ENCODE results near the gene TPD52L1. TPM values are rescaled to one million over a fixed set of nuclear protein-coding genes. Genes with fewer than 3 reads are reported as not detected.
"Not testable (repeated sequence)": the region's sequence is repeated elsewhere in the genome, so short reads cannot be mapped to it uniquely, and the experiment has no call there.

Gene TPD52L1, protein sequence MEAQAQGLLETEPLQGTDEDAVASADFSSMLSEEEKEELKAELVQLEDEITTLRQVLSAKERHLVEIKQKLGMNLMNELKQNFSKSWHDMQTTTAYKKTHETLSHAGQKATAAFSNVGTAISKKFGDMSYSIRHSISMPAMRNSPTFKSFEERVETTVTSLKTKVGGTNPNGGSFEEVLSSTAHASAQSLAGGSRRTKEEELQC
- 13.6 and 18.1 TPM in 2 replicates for total RNA-seq (2014; rRNA removed; shearing (Covaris generic))
- polyA plus RNA-seq (2015; cell fraction: cytosol; rRNA removed) = 19.1 and 19.6 TPM in 2 replicates
- polyA plus RNA-seq (2015; cell fraction: nucleus; rRNA removed) = 5.7 and 7.8 TPM in 2 replicates

DNA sequence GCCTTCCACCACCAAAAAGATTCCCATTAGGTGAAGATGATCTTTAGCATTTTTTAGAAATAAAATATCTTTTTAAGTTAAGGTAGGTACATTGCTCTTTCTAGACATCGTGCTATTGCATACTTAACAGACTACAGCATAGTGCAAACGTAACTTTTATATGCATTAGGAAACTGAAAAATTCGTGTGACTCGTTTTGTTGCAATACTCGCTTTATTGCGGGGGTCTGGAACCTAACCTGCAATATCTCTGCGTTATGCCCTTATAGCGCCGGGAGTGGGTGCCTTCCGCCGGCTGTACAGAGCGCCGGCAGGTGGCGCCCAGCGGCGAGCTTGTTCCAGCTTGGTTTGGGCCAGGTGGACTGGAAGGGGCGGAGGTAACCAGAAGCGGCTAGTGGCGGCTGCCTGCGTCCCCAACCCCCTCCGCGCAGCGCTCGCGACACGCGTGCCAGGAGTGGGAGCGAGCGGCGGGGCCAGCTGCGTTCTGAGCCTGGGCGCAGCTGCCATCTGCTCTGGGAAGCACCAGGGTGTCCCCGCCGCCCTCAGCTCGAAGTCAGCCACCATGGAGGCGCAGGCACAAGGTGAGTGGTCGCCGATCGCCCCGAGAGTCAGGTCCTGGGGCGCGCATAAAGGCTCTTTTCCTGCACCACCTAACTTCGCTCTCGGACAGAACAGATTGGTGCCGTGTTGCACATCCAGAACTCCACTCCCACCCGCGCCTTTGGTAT lies at the start of gene TPD52L1:
TSS of gene TPD52L1 (plus strand) at position 383 of the 727 bp plus-strand sequence. CDS start at position 562, 179 bp downstream.
- DNase-seq (ENCODE audit: low read depth) = peak; percentile 78

DNA sequence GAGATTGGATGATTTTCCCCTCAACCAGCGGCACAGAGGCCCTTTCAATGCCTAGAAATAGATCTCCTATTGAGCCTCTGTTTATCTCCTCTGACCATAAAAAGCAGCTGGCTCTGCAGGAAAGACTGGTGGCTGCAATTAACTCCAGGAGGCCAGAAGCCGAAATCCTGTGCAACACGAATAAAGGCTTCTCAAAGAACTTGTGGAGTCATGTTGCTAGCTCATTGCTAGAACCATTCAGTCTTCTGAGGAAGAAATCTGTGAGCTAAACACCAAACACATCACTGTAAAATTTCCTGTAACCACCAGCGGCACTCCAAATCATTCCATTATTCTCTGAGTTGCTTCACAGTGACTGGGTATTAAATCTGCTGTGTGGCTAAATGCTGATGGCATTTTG lies 49.1 kb upstream of the TPD52L1 start:
- peak; percentile 34 for DNase-seq (ENCODE audit: low read depth)

DNA sequence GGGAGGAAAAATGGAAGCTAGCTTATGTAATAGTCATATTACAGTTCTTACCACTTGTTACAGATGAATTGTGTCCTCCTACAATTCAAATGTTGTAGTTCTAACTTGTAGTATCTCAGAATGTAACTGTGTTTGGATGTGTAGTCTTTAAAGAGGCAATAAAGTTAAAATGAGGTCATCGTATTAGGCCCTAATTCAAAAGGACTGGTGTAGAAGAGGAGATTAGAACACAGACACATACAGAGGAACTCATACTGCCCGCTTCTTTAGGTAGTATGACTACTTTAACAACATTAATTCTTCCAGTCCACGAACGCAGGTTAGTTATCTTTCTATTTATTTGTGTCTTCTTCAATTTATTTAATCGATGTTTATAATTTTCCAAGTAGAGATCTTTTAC lies 46.5 kb upstream of the TPD52L1 start:
- DNase-seq (ENCODE audit: low read depth) = no peak

DNA sequence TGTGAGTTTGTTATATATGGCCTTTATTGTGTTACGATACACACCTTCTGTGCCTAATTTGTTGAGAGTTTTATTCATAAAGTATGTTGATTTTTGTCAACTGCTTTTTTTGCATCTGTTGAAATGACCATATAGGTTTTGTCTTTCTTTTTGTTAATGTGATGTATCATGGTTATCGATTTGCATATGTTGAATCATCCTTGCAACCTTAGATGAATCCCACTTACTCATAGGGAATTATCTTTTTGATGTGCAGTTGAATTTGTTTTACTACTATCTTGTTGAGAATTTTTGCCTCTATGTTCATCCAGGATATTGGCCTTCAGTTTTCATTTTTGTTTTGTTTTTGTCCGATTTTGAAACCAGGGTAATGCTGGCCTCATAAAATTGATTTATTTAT lies 45.7 kb upstream of the TPD52L1 start:
- no peak for DNase-seq (ENCODE audit: low read depth)

DNA sequence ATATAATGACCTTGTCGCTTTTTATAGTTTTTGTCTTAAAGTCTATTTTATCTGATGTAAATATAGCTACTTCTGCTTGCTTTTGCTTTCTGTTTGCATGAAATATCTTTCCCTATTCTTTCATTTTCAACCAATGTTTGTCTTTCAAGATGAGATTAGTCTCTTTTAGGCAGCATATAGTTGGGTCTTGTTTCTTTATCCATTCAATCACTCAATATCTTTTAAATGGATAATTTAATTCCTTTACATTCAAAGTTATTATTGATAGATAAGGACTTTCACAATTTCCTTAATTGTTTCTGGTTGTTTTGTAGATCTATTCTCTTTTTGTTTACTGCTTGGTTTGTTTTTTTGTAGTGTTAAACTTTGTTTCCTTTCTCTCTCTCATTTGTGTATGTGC lies 43.5 kb upstream of the TPD52L1 start:
- DNase-seq (ENCODE audit: low read depth) = no peak

DNA sequence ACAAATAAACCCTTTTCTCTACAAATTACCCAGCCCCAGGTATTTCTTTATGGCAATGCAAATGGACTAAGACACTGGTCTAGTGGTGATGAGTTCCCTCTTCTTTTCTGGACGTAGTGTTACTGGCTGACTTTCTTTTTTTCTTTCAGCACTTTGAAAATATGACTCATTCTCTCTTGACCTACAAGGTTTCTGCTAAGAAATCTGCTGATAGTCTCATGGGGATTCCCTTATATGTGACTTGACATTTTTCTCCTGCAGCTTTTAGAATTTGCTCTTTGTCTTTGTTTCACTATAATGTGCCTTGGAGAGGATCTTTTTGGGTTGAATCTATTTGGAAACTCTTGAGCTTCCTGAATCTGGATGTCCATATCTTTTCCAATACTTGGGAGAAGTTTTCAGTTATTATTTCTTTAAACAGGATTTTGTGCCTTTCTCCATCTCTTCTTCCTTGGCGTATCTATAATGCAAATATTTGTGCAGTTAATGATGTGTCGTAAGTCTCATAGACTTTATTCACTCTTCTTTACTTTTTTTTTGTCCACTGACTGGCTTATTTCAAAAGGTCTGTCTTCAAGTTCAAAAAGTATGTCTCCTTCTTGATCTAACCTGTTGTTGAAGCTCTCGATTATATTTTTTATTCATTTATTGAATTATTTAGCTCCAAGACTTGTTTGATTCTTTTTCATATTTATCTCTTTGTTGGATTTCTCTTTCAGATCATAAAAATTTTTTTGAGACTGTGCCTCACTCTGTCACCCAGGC lies 42.2 kb upstream of the TPD52L1 start:
- no peak for DNase-seq (ENCODE audit: low read depth)

DNA sequence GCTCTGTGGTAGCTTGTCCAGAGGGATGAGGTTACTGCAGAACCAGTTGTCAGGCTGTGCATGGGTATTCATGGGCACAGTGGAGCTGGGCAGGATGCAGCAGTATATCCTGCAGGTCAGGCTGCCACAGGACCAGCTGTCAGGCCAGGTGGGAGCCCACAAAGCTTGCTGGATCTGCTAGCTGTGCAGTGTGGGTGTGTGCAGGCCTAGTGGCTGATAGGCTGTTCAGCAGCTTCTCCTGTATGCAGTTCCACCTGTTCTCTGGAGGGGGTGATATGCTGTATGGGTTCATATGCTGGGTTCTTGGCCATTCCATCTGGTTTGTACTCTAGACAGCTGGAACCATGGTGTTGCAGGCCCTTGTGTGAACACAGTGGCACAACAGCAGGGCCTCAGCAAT lies 40.6 kb upstream of the TPD52L1 start:
- no peak for DNase-seq (ENCODE audit: low read depth)

DNA sequence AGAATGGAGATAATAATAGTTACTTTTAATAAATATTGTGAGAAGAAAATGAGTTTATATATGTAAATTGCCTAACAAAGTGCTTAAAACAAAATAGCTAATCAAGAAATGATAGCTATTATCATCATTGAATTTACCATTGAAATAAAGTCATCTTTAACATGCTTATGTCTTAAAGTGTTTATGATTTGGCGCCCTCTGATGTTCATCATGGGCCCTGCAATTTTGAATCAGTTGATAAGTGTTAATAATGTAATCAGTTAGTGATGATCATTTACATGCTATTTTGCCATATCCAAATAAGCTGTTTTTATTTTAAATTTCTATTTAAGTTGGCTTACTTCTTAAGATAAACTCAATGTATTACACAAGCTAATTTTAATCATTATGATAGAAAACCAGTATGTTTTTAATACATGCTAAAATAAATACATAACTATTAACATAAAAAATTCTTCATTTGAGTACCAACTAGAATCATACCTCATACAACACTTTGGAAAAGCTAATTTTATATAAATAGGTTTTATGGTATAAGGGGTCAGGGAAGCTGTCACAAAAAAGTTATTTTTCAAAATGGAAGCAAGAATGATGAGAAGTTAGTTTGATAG lies 39.2 kb upstream of the TPD52L1 start:
- peak; percentile 10 for DNase-seq (ENCODE audit: low read depth)

DNA sequence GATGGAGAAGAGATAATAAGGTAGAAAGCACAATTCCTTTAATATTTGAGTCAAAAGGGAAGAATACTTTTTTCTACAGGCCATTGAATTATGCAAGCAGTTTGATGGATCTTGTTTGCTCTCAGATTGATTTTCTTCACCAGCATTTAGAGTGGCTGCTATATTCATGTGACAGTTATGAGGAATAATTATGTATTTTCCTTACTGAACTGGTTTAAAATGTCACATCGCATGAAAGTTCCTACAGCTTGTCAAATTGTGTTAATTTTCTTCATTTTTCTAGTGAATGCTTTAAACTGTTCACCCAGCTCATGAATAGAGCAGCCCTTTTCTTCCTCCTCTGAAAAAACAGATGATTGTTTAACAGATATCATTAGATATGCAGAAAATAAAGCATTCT lies 37.4 kb upstream of the TPD52L1 start:
- no peak for DNase-seq (ENCODE audit: low read depth)

DNA sequence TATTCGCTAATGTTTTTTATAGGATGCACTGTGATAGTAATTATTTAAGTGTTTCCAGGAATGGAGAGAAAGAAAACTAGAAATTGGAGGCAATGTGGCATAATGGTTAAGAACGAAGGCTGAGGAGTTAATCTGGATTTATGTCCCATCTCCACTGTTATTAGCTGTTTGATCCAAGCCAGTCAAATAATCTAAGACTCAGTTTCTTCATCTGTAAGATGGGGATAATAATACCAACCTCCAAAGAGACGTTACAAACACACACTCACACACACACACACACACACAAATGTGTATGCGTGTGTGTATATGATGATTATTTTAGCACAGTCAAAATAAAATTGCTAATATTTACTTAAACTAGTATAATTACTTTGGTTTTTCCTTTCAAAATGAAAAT lies 36.9 kb upstream of the TPD52L1 start:
- no peak for DNase-seq (ENCODE audit: low read depth)

DNA sequence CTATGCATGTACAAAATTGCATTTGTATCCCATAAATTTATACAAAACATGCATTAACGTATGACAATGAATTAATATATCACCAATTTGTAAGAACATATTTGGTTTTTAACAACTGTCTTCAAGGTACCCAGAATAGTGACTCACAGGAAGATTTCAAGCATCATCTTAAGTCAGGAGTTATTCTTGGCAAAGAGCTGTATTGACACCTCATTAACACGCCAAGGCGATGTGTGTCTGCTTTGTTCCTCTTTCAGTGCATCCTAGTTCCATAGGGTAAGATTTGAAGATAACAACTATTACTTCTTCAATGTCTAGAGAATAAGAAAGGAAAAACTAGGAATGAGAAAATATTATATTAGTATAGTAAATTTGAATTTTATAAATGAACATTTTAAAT lies 35.8 kb upstream of the TPD52L1 start:
- peak; percentile 11 for DNase-seq (ENCODE audit: low read depth)

DNA sequence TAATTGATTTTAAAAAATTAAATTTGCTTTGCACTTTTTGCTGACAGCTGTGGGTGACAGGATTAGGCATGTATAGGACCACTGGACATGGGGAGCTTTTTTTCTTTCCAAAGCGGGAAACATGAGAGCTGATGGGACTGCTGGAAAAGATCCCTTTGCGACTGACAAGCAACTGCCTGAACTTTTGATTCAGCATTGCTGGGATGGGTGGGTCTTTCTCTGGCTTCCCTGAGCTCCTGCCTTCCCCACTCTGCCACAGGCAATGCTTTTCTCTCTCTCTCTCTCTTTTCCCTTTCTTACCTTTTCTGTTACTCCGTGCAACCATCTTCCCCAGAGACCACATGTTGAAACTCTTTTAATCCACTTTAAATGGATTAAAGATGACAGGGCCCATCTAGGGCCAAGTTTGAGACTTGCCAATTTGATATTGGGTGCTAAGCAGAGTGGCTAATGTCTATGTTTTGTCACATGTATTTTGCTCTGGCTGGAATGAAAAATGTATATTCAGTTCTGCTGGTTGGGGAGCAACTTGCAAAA lies 33.5 kb upstream of the TPD52L1 start:
- DNase-seq (ENCODE audit: low read depth) = no peak

DNA sequence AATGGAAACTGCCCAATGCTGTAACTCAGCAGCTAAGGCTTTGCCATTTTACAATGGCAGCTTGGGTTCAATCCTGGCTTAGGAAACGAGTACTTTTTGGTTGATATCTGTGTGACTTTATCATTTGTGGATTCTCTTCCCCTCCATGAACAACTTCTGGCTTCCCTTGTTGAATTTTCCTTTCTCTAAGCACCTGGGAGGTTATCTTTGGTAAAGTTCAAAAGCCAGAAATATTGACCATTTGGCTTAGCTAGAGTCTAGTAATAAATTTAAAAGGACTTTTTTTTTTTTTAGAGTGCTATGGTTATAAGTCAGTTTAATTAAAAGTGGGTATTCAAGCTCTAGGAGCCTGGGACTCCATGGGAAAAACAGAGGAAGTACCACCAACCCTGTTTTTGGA lies 31.7 kb upstream of the TPD52L1 start:
- DNase-seq (ENCODE audit: low read depth) = no peak

DNA sequence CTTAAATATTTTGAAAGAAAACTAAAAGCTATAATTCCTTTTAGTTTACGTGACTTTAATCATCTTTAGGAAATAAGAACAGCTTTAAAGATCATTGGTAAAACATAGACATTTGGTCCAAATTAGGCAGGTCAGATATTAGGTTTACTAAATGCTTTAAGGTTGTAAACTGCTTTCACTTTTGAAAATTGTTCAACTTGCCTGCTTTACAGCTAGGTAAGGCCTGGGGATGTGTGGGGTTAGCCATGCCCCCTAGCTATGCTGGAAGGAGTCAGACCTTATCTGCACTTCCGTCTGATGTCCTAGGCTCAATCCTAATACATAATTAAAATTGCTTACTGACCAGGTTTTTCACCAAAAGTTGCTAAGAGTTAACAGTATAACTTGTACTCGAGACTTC lies 30.5 kb upstream of the TPD52L1 start:
- DNase-seq (ENCODE audit: low read depth) = no peak

DNA sequence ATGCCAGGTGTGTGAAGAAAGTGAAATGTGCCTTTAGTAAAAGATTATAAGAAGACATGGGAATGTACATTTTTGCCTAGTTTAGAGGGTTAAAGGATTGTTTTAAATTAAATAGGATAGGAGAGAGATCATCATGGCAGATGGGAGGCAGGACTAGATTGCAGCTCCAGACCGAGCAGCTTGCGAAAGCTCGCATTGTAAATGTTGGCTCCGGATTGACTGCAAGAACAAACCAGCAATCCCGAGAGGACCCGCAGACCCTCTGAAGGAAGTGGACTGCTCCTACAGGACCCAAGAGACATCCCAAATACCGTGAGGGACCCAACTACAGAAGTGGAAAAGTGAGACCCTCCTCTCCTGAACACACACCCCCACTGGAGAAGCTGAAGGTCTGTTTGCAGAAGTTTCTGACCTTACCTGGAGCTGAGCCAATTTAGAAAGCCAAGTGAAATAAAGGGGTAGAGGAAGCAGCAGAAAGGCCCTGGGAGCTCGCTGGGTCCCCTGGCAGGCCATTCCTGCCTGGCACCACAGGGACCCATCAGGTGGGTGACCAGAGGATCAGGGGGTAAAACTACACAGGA lies 30.0 kb upstream of the TPD52L1 start:
- no peak for DNase-seq (ENCODE audit: low read depth)

DNA sequence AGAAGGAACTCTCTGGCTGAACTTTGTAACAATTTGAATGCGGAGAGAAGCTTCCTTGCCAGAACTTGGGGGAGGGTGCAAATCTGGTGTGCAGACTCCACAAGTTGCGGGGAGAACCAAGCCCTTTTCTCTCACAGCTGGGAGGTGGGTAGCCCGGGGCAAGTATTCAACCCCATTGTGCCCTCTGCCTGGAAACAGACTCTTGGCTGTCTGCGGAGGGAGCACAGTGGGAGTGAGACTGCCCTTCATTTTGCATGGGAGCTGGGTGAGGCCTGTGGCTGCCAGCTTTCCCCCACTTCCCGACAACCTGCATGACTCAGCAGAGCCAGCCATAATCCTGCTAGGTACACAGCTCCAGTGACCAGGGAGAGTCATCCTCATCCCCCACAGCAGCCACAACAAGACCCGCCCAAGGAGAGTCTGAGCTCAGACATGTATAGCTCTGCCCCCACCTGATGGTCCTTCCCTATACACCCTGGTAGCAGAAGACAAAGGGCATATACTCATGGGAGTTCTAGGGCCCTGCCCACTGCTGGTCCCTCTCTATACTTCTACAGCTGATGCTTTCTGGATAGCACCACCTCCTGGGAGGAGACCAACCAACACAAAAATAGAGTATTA lies 29.4 kb upstream of the TPD52L1 start:
- DNase-seq (ENCODE audit: low read depth) = peak; percentile 88

DNA sequence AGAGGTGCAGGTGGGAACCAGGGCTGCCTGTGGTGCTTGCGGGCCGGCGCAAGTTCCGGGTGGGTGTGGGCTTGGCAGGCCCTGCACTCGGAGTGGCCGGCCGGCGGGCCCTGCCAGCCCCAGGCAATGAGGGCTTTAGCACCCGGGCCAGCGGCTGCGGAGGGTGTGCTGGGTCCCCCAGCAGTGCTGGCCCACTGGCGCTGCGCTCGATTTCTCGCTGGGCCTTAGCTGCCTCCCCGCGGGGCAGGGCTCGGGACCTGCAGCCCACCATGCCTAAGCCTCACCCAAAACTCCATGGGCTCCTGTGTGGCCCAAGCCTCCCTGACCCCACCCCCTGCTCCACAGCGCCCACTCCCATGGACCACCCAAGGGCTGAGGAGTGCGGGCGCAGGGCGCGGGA lies 27.7 kb upstream of the TPD52L1 start:
- DNase-seq (ENCODE audit: low read depth) = not testable (repeated sequence)

DNA sequence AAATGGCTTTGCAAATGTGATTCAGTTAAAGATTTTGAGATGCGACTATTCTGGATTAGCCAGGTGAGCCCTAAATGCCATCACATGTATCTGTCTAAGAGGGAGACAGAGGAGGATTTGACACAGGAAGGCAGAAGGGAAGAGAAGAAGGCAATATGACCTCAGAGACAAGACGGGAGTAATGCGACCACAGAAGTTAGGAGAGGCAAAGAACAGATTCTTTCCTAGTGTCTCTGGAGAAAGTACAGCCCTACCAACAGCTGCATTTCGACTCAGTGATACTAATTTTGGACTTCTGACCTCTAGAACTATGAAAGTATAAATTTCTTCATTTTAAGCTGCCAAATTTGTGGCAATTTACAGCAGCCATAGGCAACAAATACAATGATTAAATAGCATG lies 24.2 kb upstream of the TPD52L1 start:
- no peak for DNase-seq (ENCODE audit: low read depth)

DNA sequence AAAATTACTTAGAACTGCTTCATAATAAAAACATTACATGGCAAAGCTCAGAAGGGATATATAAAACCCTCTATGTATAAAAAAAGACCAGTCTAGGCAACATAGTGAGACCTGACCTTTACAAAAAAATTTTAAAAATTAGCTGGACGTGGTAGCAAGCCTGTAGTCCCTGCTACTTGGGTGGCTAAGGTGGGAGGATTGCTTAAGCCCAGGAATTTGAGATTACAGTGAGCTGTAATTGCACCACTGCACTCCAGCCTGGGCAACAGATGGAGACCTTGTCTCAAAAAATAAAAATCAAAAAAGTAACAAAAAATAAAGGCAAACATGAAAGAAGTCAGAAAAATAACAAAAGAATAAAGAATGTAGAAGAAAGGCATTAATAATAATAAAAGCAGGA lies 21.5 kb upstream of the TPD52L1 start:
- no peak for DNase-seq (ENCODE audit: low read depth)

DNA sequence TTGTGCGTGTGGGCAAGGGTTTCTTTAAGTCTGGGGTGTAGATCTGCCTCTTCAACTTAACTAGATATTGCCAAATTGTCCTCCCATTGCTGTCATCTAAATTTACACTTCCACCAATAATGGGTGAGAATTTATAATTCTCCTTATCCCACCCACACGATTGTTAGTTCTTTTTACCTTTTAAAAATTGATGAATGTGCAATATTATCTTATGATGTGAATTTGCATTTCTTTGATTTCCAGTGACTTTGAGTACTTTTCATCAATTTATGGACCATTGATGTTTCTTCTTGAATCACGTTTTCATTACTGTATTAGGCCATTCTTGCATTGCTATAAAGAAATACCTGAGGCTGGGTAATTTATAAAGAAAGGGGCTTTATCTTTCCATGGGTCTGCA lies 17.2 kb upstream of the TPD52L1 start:
- no peak for DNase-seq (ENCODE audit: low read depth)

DNA sequence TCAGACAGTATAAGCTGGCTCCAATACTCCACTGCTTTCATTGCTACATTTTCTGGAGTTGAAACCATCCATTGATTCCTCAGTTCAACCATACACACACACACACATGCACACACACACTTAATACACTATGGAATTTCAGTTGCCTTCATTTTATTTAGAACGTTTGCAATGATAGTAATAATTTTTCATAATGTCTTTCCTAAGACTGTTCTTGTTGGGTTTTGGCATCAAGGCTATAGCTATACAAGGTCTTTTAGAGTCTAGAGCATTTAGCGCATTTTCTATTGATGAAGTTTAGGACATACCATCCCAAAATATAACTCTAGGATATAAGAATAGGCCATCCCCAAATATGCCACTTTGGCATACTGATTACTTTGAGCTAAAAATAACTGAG lies 15.5 kb upstream of the TPD52L1 start:
- DNase-seq (ENCODE audit: low read depth) = no peak

All from HT1080 (cell line).